ENCODE data around the gene LRP1B.

The LRP1B gene

DNA sequence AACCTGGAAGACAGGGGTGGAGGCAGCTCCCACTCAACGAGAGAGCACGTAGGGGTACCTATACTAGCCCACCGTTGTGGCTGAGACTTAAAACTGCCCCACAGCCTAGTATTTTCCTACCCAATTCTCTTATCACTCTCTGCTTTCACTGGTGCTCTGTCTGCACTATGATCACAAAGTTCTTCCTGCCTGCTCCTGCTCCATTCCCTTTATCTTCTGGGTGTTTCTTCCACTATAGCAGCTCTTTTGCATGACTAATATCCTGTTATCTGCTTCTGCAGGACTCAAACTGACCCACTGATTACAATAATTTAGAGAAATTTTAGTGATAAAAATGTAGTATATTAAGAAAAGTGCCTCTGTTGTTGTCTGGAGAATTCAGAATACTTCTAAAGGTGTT lies 184.8 kb downstream of the LRP1B start:
- no peak for TF ChIP-seq REST (IDR thresholded peaks at IDR 0.05; ENCODE audit: insufficient read depth in 1 of 2, low read depth in 2 of 2, low read length in 2 of 2)
- TF ChIP-seq TAF1 (IDR thresholded peaks at IDR 0.05; ENCODE audit: borderline replicate concordance, insufficient read depth, low read length) = no peak
- TF ChIP-seq POLR2AphosphoS5 (IDR thresholded peaks at IDR 0.05; ENCODE audit: low read depth, low read length) = no peak
- no peak for TF ChIP-seq SIN3A (IDR thresholded peaks at IDR 0.05; ENCODE audit: borderline replicate concordance, insufficient read depth, low read length)
- TF ChIP-seq FOXP2 (optimal IDR thresholded peaks at IDR 0.05; ENCODE audit: borderline replicate concordance, extremely low read depth, extremely low read length, insufficient read depth) = no peak

GRCh38 chr2:141943918-141944317 lies 186.9 kb downstream of the LRP1B start:
- no peak for TF ChIP-seq REST (IDR thresholded peaks at IDR 0.05; ENCODE audit: insufficient read depth in 1 of 2, low read depth in 2 of 2, low read length in 2 of 2)
- no peak for TF ChIP-seq POLR2AphosphoS5 (IDR thresholded peaks at IDR 0.05; ENCODE audit: low read depth, low read length)
- no peak for TF ChIP-seq TAF1 (IDR thresholded peaks at IDR 0.05; ENCODE audit: borderline replicate concordance, insufficient read depth, low read length)
- no peak for TF ChIP-seq FOXP2 (optimal IDR thresholded peaks at IDR 0.05; ENCODE audit: borderline replicate concordance, extremely low read depth, extremely low read length, insufficient read depth)
- no peak for TF ChIP-seq SIN3A (IDR thresholded peaks at IDR 0.05; ENCODE audit: borderline replicate concordance, insufficient read depth, low read length)

DNA sequence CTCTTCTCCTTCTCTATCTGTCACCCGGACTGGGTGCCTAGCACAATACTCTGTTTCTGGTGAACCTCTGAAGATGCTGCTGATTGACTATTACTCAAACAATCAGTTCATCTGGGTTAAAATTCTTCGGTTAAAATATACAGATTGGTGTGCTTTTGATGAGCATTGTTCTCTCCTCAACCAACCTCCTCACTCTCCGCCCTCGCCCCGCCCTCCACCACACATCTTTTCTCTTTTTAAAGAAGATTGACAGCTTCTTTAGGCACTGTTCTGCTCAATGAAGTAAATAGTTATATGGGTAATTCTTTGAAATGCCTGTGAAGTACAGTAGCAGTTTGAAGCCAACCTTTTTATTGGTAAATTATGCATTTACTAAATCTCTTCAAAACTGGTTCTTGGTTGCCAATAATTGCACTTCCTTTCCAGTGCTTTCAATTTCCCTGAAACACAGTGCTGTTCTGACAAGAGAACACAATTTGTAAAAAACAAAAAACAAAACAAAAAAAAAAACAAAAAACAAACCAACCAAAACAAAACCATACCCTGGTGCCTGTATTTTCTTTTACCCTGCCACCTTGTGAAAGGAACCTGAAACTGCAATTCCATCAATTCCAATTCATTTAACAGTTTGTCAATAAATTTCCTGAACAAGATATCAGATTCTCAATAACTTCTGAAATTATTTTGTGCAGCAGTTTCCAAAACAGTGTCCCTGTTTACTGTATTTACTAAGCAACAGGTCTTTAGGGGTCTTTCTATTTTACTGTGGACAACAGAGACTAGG lies 188.6 kb downstream of the LRP1B start:
- TF ChIP-seq POLR2AphosphoS5 (IDR thresholded peaks at IDR 0.05; ENCODE audit: low read depth, low read length) = no peak
- TF ChIP-seq SIN3A (IDR thresholded peaks at IDR 0.05; ENCODE audit: borderline replicate concordance, insufficient read depth, low read length) = no peak
- no peak for TF ChIP-seq TAF1 (IDR thresholded peaks at IDR 0.05; ENCODE audit: borderline replicate concordance, insufficient read depth, low read length)
- TF ChIP-seq FOXP2 (optimal IDR thresholded peaks at IDR 0.05; ENCODE audit: borderline replicate concordance, extremely low read depth, extremely low read length, insufficient read depth) = no peak
- TF ChIP-seq REST (IDR thresholded peaks at IDR 0.05; ENCODE audit: insufficient read depth in 1 of 2, low read depth in 2 of 2, low read length in 2 of 2) = no peak

DNA sequence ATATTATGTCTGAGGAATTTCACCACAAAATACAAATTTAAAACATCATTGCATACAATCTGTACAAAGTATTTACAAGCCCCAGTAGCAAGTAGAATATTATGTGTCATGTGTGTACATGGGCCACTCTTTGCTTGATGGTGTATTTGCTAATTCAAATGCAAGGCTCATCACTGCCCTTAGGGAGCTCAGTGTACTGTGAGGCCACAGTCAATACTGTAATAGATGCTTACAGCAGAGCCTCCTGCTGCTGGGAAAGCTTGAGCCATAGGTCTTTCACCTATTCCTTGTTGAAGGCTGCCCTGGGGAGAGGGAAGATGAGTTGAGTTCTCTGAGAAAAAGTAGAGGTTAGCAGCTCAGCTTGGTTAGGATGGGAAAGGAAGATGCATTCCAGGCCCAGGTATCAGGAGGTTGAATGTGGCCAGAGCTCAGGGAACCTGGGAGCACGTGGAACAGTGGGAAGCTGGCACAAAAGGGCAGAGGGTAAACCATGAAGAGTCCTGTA lies 189.6 kb downstream of the LRP1B start:
- no peak for TF ChIP-seq SIN3A (IDR thresholded peaks at IDR 0.05; ENCODE audit: borderline replicate concordance, insufficient read depth, low read length)
- TF ChIP-seq FOXP2 (optimal IDR thresholded peaks at IDR 0.05; ENCODE audit: borderline replicate concordance, extremely low read depth, extremely low read length, insufficient read depth) = no peak
- TF ChIP-seq TAF1 (IDR thresholded peaks at IDR 0.05; ENCODE audit: borderline replicate concordance, insufficient read depth, low read length) = no peak
- TF ChIP-seq POLR2AphosphoS5 (IDR thresholded peaks at IDR 0.05; ENCODE audit: low read depth, low read length) = no peak

DNA sequence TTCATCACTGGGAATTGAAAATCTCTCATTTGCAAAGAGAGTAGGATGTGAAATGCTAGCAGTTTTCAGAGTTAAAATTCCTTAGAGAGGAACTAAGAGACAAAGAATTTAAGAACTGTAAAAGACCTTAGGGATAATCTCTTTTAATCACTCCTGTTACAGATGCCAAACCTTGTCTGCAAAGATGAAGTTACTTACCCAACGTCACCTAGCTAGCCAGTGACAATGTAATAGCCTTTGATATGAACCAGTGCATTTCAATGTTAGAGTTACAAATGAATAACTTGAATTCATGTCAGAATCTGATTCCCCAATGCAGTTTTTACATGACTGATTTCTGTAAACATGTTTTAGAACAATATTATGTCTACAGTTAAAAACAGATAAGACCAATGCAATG lies 190.1 kb downstream of the LRP1B start:
- TF ChIP-seq SIN3A (IDR thresholded peaks at IDR 0.05; ENCODE audit: borderline replicate concordance, insufficient read depth, low read length) (no peak), TAF1 (IDR thresholded peaks at IDR 0.05; ENCODE audit: borderline replicate concordance, insufficient read depth, low read length) (no peak), POLR2AphosphoS5 (IDR thresholded peaks at IDR 0.05; ENCODE audit: low read depth, low read length) (no peak), REST (IDR thresholded peaks at IDR 0.05; ENCODE audit: insufficient read depth in 1 of 2, low read depth in 2 of 2, low read length in 2 of 2) (no peak), FOXP2 (optimal IDR thresholded peaks at IDR 0.05; ENCODE audit: borderline replicate concordance, extremely low read depth, extremely low read length, insufficient read depth) (no peak)

All from PFSK-1 (cell line).